SKM-1 (cell line): Measurements from ENCODE around the gene PMM2.
"Not testable (repeated sequence)": the region's sequence is repeated elsewhere in the genome, so short reads cannot be mapped to it uniquely, and the experiment has no call there.

Experiments
- DNase-seq: peaks from one replicate; lab custom pipeline; 2025; ENCODE audit not compliant: unreplicated experiment; lab: John Stamatoyannopoulos, UW

Gene PMM2

DNA sequence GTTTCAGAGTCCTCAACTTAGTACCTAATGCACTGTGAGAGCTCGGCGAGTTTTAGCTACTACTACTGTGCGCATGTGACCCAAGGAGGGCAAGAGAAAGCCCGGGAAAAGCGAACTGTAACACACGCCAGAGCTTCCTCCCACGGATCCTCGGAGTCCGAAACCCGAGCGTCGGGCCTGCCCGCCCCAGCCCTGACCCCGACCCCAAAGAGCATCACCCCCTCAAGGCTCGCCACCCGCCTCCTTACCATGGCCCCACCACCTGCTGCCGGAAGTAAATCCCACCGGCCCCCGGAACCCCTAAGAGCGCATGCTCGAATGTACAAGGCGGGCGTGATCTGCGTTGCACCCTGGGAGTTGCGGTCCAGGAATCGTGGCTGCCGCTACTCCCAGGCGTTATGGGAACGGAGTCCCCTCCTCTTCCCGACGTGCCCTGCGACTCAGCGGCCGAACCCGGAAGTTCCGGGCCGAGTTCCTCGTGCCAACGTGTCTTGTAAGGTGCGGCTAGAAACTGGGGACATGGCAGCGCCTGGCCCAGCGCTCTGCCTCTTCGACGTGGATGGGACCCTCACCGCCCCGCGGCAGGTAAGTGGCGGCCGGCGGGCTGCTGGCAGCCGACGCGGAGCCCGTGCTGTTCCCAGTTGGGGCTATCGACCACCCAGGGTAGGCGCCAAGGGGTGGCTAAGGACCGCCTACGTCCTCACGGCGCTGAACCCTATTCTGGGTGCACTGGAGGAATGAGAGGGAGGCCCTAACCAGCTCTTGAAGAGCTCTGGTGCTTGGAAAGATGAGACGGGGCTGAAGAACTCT, at the start of gene PMM2, which contains the start of gene TMEM186:
PMM2 (plus strand) TSS at position 476 of the 810 bp plus-strand sequence; CDS start at position 520, 44 bp downstream.
TMEM186 (minus strand) TSS at position 276 of the 810 bp plus-strand sequence; CDS start at position 251, 25 bp downstream.
- peak; percentile 96 for DNase-seq

DNA sequence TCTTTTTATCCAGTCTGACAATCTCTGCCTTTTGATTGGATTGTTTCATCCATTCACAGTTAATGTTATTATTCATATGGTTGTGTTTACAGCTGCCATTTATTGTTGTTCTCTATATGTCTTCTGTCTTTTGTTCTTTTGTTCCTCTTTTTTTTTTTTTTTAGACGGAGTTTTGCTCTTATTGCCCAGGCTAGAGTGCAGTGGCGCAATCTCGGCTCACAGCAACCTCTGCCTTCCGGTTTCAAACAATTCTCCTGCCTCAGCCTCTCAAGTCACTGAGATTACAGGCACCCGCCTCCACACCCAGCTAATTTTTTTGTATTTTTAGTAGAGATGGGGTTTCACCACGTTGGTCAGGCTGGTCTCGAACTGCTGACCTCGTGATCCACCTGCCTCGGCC, 48.7 kb upstream of the PMM2 start:
- DNase-seq = not testable (repeated sequence)

DNA sequence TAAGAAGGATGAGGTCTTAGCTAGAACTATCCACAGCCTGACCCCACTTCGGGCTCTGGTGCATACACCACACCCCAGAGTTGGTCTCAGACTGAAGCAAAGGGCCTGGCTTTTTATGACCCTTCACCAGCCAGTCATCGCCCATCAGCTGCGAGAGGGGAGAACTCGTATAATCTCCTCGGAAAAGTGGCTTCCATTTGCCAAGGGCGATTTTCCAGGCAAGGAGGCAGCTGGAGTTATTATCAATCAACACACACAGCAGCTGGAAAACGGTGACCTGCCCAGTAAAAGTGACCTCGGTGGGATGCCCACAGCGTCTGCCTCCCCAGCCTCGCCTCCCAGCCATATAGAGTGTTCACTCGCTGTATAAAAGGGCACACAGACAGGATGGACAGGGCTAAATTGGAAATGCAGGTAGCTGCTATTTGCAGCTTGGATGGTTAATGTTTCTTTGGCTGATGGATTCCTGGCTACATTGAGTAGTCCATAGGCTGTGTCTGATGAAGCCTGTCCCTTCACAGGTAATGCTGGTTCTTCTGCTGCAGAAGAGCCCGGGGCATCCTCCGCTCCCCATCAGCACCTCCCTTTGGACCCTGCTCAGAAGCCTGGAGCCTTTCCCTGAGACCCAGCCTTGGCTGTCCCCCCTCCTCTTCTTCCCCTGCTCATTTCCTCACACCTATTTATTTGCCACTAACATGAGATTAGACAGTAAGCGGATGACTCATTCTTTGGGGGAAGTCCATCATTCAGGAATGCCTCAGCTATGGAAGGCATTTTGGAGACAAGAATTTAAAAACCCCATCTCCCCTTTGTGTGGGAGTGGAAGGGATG, 45.9 kb upstream of the PMM2 start:
- no peak for DNase-seq

DNA sequence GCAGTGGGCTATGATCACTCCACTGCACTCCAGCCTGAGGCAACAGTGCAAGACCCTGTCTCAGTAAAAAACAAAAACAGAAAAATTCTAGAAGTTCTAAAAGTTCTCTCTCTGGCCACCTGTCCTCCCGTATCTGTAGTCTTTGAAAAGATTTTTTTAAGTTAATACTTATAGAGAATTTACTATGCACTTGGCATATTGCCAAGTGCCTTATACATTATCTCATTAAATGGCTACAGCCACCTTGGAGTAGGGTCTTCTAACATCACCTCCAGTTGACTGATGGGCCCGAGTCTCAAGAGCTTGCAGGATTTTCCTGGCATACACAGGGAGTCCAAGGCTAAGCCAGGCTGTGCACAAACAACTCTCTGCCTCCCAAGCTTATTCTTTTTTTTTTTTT, 44.9 kb upstream of the PMM2 start:
- DNase-seq = no peak

DNA sequence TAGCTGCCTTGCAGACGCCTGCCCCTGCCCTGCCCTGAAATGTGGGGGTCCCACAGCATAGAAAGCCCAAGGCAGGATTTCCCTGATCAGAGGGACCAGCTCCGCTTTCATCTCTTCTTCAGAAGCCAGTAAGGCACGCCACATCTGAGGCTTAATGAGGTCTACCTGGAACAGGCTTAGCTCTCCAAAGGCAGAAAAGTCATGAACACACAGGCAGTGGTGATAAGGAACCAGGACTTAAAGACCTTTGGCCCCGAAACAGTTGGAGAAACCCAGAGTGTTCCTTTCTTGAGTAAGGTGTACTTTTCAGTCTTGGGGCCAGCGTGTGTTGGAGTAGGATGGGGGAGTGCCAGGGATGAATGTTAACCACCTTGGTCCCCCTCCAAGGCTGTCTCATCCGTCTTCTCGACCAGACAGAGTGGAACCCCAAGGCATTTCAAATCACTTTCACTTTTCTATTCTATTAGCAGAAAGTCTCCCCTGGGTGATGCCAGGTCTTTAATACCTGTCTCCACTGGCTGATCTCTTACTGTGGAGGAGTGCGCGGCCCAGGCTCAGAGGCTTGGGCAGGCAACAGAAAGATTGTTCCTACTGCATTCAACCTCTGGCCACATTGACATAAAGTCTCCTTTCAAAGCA, 44.1 kb upstream of the PMM2 start:
- no peak for DNase-seq

DNA sequence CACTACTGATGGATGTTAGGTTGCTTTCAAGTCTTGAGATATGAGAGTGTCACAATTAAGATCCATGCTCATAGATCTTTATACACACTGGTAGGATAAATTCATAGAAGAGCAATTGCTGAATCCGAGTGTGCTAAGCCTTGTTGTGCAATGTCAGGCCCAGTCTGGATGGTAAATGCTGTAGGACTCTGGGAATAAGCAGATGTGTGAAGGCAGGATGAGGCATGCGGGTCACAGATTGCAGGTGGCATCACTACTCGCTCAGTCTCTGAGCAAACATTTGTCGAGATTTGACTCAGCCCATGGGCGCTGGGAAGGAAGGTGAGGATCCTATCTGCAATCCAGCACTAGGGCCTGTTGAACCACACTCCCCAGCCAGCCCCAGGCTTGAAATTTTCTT, 40.9 kb upstream of the PMM2 start:
- DNase-seq = no peak

DNA sequence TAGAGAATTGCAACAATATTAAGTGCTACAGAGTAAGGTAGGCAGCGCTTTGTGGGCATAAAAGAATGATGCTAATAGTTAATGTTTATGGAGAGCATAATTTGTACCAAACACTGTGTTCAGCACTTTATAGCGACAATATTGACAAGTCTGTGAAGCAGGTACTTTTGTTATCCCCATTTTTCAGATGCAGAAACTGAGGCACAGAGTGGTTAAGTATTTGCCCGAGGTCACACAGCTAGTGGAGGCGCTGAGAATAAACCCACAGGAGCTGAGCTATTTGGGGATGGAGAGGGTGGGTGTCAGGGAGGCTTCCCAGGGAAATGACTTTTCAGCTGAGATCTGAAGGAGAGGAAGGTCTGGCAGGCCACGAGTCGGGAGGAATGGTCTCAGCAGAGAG, 39.6 kb upstream of the PMM2 start:
- no peak for DNase-seq

DNA sequence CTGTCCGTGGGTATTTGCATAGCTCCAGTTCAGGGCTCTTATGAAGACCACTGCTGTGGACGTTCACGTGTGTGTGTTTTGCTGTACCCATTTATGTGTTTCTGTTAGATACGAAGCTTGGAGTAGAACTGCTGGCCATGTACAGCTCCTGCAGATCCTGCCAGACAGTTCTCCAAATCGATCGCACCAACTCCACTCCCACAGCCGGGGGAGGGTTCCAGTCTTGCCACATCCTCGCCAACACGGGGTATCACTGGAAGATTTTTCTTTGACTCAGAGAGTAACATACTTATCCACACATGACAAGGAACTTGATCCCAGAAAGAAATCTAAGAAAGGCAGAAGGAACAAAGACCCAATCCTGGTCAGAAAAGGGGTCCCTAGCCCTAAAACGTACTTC, 37.6 kb upstream of the PMM2 start:
- no peak for DNase-seq

DNA sequence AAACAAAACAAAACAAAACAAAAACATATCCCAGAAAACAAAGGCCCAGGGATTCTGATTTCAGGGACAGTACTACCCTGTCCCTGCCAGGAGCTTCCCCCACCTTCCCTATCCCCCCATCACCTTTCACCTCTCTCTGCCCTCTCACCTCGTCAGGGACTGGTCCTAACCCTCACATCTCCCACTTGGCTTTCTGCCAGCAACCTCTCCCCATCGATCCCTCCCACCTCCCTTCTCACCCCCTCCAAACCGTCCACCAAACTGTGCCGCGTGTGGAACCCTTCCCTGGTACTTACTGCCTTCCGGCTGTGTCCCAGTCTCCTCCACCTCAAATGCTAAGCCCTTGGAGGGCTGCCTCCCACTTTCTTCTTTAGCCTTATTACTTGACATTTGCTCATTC, 36.6 kb upstream of the PMM2 start:
- no peak for DNase-seq

DNA sequence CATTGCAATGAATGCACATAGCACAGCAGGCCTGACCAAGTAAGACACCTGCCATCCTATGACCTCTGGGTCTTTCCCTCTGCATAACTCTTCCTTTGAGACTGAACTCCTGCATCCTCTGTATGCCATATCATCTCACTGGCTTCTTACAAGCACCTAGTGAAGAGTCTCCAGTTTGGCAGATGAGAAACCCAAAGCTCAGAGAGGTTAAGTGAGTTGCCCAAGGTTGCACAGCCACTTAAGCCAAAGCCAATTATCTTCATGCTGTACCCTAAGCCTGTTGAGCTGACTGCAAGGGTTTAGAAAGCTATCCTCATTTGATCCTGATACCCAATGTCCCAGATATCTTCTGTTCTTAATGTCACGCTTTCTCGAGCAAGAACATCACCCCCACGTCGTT, 35.4 kb upstream of the PMM2 start:
- no peak for DNase-seq

DNA sequence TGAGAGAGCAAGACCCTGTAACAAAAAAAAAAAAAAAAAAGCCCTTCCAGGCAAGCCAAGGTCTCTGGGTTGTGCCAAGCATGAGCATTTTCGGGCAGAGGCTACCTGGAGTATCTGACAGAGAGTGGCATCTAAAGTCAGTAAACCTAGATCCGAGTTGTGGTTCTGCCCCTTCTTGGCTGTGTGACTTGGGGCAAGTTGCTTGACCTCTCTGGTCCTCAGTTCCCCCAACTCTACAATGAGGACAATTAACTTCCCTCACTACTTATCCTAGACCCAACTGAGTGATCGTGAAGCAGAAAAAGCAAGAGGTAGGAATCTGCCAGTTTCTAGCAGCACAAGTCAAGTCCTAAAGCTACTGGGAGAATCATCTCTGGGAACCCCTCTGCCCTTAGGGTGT, 34.6 kb upstream of the PMM2 start:
- no peak for DNase-seq

DNA sequence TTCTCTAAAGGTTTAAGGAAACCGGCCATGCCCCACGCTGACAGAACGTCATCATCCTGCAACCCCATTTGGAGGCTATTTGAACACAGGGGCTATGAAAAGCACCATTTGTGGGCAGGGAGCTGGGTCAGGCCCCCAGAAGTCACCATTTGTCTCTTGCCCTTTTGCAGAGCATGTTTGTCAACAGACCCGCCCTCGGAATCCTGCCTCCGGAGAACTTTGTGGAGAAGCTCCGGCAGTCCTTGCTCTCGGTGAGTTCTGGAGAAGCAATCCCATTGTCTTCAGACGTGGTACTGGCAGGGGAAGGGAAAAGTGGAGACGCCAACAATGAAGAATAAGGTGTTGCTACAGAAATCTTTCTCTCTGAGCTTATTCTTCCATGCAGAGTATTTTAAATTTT, 33.7 kb upstream of the PMM2 start:
- DNase-seq = no peak

DNA sequence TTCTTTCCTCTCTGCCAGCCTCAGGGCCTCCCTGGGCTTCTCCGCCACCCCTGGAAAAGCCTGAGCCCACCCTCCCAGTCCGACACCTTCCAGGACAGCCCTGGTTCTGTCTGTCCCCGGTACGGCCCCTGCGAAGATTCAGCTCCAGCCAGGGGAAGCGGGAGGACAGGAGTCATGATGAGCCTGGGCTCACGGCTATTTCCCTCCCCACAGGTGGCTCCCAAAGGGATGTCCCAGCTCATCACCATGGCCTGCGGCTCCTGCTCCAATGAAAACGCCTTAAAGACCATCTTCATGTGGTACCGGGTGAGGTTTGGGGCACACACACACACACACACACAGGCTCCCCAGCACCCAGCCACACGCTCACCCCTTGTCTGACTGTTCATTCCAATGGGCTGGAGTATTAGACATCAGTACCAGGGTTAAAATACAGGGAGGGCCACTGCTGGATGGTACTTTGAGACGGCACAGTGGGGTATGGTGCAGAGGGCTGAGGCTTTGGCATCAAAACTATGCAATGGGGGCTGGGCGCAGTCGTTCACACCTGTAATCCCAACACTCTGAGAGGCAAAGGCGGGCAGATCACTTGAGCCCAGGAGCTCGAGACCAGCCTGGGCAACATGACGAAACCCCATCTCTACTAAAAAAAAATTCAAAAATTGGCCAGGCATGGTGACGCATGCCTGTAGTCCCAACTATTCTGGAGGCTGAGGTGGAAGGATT, 33.0 kb upstream of the PMM2 start:
- DNase-seq = no peak

DNA sequence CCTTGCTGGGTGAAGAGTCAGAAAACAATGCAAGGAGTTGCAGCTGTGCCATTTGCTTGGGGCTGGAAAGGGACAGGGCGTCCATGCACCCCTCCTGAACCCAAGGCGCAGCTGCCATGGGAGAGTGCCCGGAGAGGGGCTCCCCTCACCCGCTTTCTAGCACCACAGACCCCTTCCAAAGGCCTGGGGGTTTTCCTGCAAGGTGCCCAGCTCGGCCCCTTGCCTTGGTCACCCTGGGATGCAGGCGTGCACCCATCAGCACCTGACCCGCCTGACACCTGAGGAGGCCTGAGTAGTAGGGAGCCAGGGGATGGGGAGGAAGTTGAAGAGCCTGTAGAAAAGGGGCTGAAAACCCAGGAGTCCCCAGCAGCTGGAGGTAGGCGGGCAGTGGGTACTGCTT, 30.5 kb upstream of the PMM2 start:
- DNase-seq = no peak

DNA sequence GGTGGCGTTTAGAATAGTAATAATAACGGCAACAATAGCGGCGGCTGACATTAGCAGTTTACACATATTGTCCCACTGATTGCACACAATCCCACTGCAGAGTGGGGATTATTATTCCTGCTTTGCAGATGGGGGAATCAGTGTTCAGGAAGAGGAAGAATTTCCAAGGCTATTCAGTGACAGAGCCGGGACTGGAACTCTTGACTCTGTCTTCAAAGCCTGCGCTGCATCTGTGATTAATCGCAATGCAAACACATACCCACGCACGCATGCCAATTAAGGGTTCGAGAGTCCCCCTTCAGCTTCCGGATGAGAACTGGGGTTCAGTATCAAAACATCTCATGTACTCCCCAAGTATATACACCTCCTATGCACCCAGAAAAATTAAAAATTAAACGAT, 29.4 kb upstream of the PMM2 start:
- DNase-seq = no peak

DNA sequence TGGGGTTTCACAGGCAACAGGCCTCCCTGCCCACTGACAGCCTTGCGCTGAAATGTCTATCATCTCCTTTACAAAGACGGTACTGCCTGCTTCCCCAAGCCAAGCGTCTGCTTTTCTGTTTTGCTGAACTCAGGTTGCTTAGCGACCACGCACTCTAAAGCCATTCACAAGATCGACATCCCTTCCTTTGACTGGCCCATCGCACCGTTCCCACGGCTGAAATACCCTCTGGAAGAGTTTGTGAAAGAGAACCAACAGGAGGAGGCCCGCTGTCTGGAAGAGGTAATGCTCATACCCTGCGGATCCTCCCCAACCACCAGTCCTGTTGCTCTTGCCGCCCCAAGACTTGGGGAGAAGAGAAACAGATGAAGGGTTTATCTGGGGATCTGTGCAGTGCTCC, 28.9 kb upstream of the PMM2 start:
- no peak for DNase-seq

DNA sequence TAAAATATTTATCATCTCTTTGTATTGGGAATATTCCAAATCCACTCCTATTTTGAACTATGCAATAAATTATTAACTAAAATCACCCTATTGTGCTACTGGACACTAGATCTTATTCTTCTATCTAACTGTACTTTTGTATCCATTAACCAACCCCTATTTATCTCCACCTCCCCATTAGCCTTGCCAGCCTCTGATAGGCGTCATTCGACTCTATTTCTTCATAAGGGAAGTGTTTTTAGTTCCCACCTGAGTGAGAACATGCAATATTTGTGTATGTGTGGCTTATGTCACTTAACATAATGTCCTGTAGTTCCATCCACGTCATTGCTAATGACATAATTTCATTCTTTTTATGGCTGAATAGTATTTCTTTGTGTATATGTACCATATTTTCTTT, 24.1 kb upstream of the PMM2 start:
- no peak for DNase-seq

DNA sequence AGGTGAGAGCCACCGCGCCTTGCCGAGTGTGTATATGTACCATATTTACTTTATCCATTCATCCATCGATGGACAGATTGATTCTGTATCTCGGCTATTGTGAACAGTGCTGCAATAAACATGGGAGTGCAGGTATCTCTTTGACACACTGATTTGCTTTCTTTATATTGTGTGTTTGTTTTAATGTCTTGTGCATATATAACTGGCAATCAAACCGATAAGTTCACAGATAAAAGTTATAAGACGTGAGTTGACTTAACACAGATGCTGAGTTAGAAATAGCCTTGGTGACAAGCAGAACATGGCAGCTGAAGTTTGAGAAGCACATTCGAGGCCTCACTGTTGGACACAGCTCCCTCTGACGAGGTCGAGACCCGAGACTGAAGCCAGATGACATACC, 23.4 kb upstream of the PMM2 start:
- no peak for DNase-seq

DNA sequence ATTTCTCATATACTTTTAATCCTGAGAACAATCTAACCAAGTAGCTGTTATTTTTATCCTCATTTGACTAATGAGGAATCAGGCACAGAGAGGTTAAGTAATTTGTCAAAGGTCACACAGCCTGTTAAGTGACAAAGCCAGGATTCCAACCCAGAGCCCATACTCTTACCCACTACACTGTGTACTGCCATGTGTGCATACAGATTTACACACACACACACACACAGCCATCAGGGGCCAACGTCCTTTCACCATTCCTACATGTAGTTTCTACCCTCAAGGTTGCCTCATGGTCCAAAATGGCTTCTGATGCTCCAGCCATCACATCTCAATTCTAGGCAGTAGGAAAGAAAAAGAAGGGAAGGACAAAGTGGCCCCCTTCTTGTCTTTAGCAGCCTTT, 22.3 kb upstream of the PMM2 start:
- DNase-seq = no peak

DNA sequence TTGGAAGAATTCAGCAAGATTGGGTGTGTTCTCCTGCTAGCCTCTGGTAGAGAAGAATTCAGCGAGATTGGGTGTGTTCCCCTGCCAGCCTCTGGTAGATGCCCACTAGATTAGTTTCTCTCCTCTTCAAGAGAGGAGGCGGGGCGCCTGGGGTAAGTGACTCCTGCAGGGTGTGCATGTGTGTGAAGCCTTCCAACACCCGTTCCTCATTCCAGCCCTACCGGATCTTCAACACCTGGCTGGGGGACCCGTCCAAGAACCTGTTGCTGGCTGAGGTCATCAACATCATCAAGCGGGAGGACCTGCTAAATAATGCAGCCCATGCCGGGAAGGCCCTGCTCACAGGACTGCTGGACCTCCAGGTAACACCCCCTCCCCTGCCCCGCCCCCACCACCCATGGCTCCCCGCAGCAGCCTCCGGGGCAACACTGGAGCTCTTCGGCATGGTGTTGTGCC, 21.5 kb upstream of the PMM2 start:
- no peak for DNase-seq

DNA sequence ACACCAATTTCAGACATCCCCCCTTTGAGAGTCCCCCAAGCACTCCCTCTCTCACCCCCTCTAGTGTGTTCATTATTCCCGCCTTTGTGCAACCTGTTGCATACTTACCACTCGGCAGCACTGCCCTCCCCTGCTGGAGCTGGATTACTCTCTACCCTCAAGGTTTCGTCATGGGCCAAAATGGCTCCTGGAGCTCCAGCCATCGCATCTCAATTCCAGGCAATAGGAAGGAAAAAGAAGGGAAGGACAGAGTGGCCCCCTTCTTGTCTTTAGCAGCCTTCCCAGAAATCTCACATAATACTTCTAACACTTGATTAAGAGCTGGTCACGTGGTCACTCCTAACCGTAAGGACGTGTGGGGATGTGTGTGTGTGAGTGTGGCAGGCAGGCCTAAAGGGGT, 20.4 kb upstream of the PMM2 start:
- DNase-seq = no peak
